ENCODE results near the gene TBC1D1. TPM values are rescaled to one million over a fixed set of nuclear protein-coding genes. Genes with fewer than 3 reads are reported as not detected.

The TBC1D1 gene
- total RNA-seq, 1 experiment from 2014 or later = 89.0 TPM

DNA sequence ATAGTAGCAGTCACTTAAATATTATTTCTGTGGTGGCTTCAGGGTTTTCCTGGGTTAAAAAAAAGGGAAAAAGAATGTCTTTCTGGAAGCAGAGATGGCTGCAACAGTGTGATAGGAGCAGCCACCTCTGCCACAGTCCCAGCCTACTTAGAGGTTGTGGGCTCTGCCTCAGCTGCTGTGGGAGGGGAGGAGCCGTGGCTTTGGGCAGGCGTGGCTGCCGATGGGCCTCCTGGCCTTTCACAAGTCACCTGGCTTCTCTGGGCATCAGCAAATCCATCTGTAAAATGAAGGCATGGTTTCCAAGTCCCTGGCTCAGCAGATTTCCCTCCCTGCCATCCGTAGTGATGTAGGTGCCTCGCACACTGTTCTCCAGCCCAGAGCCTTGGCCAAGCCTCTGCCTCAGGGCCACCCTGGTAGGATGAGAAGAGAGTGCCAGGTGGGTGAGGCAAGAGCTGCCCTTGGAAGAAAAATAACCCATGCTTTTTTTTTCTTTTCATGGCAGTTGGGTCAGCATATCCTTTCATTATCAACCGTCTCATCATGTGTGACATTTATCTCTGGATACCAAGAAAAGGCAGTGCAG lies 135.4 kb downstream of the TBC1D1 start:
- POLR2A ChIA-PET (ENCODE audit: unreplicated experiment) = no interaction called here
- H3K9ac ChIP-seq (ENCODE audit: low read length) = no peak overlapping the region
- CTCF ChIA-PET = no interaction called here

DNA sequence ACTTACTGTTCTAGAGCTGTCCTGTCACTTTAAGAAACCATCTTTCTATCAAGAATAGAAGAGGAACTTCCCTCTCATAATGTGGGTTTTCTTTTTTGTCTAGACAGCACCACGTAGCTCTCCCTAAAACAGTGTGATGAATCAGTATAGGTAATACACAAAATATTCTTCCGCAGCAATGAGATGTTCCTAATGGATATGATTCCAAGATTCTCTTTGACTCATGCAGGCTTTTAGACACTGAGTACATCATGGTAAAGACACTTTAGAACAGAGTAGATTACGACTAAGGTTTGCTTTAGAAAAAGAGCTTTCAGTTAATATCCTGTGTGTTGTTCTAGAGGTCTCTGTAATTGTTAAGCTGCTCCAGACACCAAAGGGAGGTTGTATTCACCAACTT lies 139.1 kb downstream of the TBC1D1 start:
- BruUV-seq (replicated peaks) = no TSS peak
- ChIA-PET CTCF (no interaction called here), POLR2A (ENCODE audit: unreplicated experiment) (no interaction called here)
- no peaks in the 10 kb centered on the region for H3K36me3 ChIP-seq (ENCODE audit: low read depth, low read length)
- no peak overlapping the region for H3K4me3 ChIP-seq (ENCODE audit: low read length)
- H3K4me1 ChIP-seq (ENCODE audit: insufficient read depth, low read length) = no peaks in the 10 kb centered on the region
- DNase-seq (no peak), ATAC-seq (no peak)
- H3K27ac ChIP-seq (ENCODE audit: low read length) = no peak overlapping the region
- H3F3A ChIP-seq (ENCODE audit: low read length, unreplicated experiment) = no peaks in the 10 kb centered on the region
- no peaks in the 10 kb centered on the region for H4K20me1 ChIP-seq (ENCODE audit: low read length)
- H3K9ac ChIP-seq (ENCODE audit: low read length) = no peak overlapping the region
- TF ChIP-seq EZH2 (IDR thresholded peaks at IDR 0.05; ENCODE audit: low read length, unreplicated experiment) (no peak), EZH2phosphoT487 (IDR thresholded peaks at IDR 0.05; ENCODE audit: borderline replicate concordance, low read length) (no peak)
- TF ChIP-seq, protein P1, sequence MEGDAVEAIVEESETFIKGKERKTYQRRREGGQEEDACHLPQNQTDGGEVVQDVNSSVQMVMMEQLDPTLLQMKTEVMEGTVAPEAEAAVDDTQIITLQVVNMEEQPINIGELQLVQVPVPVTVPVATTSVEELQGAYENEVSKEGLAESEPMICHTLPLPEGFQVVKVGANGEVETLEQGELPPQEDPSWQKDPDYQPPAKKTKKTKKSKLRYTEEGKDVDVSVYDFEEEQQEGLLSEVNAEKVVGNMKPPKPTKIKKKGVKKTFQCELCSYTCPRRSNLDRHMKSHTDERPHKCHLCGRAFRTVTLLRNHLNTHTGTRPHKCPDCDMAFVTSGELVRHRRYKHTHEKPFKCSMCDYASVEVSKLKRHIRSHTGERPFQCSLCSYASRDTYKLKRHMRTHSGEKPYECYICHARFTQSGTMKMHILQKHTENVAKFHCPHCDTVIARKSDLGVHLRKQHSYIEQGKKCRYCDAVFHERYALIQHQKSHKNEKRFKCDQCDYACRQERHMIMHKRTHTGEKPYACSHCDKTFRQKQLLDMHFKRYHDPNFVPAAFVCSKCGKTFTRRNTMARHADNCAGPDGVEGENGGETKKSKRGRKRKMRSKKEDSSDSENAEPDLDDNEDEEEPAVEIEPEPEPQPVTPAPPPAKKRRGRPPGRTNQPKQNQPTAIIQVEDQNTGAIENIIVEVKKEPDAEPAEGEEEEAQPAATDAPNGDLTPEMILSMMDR (conservative IDR thresholded peaks at IDR 0.05; ENCODE audit: low read depth, low read length) = no peak
- H3K9me2 ChIP-seq (replicated peaks; ENCODE audit: low read length) = no peaks in the 10 kb centered on the region
- no peak overlapping the region for H3K4me2 ChIP-seq (ENCODE audit: low read length)
- intact Hi-C loops (cut with micrococcal nuclease) = loop anchor here (2.0 kb wide), 1 partner anchor 17 kb away; no protein-coding TSS in a partner anchor
- no peaks in the 10 kb centered on the region for H3K9me3 ChIP-seq (ENCODE audit: low read length)
- H3K27me3 ChIP-seq (ENCODE audit: low read length) = no peaks in the 10 kb centered on the region
- no peak overlapping the region for H2AFZ ChIP-seq (ENCODE audit: low read length)
- H3K79me2 ChIP-seq (ENCODE audit: low read length) = no peaks in the 10 kb centered on the region

More for the DNA sequence above, 135.4 kb downstream of the TBC1D1 start:
- ATAC-seq (no peak), DNase-seq (no peak)
- Histone ChIP-seq H3K27me3 (ENCODE audit: low read length) (no peaks in the 10 kb centered on the region), H3K9me2 (replicated peaks; ENCODE audit: low read length) (no peaks in the 10 kb centered on the region), H4K20me1 (ENCODE audit: low read length) (no peaks in the 10 kb centered on the region), H3K9me3 (ENCODE audit: low read length) (no peaks in the 10 kb centered on the region), H3K27ac (ENCODE audit: low read length) (no peak overlapping the region), H3K4me1 (ENCODE audit: insufficient read depth, low read length) (no peaks in the 10 kb centered on the region), H2AFZ (ENCODE audit: low read length) (no peak overlapping the region), H3K79me2 (ENCODE audit: low read length) (no peaks in the 10 kb centered on the region), H3K4me3 (ENCODE audit: low read length) (no peak overlapping the region), H3K36me3 (ENCODE audit: low read depth, low read length) (no peaks in the 10 kb centered on the region), H3F3A (ENCODE audit: low read length, unreplicated experiment) (no peaks in the 10 kb centered on the region), H3K4me2 (ENCODE audit: low read length) (no peak overlapping the region)
- TF ChIP-seq EZH2 (IDR thresholded peaks at IDR 0.05; ENCODE audit: low read length, unreplicated experiment) (no peak), EZH2phosphoT487 (IDR thresholded peaks at IDR 0.05; ENCODE audit: borderline replicate concordance, low read length) (no peak)
- TF ChIP-seq, protein P1 (conservative IDR thresholded peaks at IDR 0.05; ENCODE audit: low read depth, low read length) = no peak
- BruUV-seq (replicated peaks) = no TSS peak
- intact Hi-C loops (cut with micrococcal nuclease) = no loop called here

Data from PC-3 (cell line).